ENCODE measurements around the gene ARF1. TPM values are rescaled to one million over a fixed set of nuclear protein-coding genes. Genes with fewer than 3 reads are reported as not detected.

Gene ARF1
- total and polyA plus RNA-seq, 7 donors = 176 to 612 (median 295) TPM

- intact Hi-C loops (cut with DNase I) = no loop called here
- TF ChIP-seq CTCF (IDR thresholded peaks at IDR 0.05) = no peak
- H3K4me3 ChIP-seq = no peak overlapping the region
- no peak for ATAC-seq
- no peak for DNase-seq
- peaks cover 0 to 7% (median under 1%) of the 10 kb centered on the region in 3 donors for H3K27me3 ChIP-seq (ENCODE audit: insufficient read depth in 3 of 3, low read length in 2 of 3)
- no peaks in the 10 kb centered on the region for H3K36me3 ChIP-seq (ENCODE audit: insufficient read depth in 1 of 2, low read depth in 1 of 2)
- no peaks in the 10 kb centered on the region for H3K4me1 ChIP-seq
- H3K27ac ChIP-seq = no peak overlapping the region
- no peaks in the 10 kb centered on the region for H3K9me3 ChIP-seq
- 84 to 89% (median 87%) methylated on average over 7 of the region's 7 CpGs for WGBS, 3 donors
Measured at GRCh38 chr1:228045405-228045804, 37.1 kb upstream of the ARF1 start.

- WGBS, 3 donors = 80 to 86% (median 80%) methylated on average over 9 of the region's 9 CpGs
- ATAC-seq = no peak
- no peaks in the 10 kb centered on the region for H3K36me3 ChIP-seq (ENCODE audit: insufficient read depth in 1 of 2, low read depth in 1 of 2)
- intact Hi-C loops (cut with DNase I) = no loop called here
- H3K4me1 ChIP-seq = no peaks in the 10 kb centered on the region
- no peak overlapping the region for H3K27ac ChIP-seq
- no peaks in the 10 kb centered on the region for H3K9me3 ChIP-seq
- TF ChIP-seq CTCF (IDR thresholded peaks at IDR 0.05) = no peak
- H3K27me3 ChIP-seq (ENCODE audit: insufficient read depth in 3 of 3, low read length in 2 of 3) = peaks cover 0 to 7% (median 1%) of the 10 kb centered on the region in 3 donors
- peak in 1 of 2 donors; percentile 35 for DNase-seq
- H3K4me3 ChIP-seq = no peak overlapping the region
Measured at GRCh38 chr1:228045871-228046270, 36.6 kb upstream of the ARF1 start.

GRCh38 chr1:228046421-228047182 is 35.9 kb upstream of the ARF1 start:
- H3K4me1 ChIP-seq = no peaks in the 10 kb centered on the region
- no peak for TF ChIP-seq CTCF (IDR thresholded peaks at IDR 0.05)
- ATAC-seq = no peak
- H3K4me3 ChIP-seq = no peak overlapping the region
- H3K27ac ChIP-seq = no peak overlapping the region
- 93 to 95% (median 95%) methylated on average over 8 of the region's 8 CpGs for WGBS, 3 donors
- no peaks in the 10 kb centered on the region for H3K36me3 ChIP-seq (ENCODE audit: insufficient read depth in 1 of 2, low read depth in 1 of 2)
- no peak for DNase-seq
- no peaks in the 10 kb centered on the region for H3K9me3 ChIP-seq
- peaks cover 0 to 14% (median 1%) of the 10 kb centered on the region in 3 donors for H3K27me3 ChIP-seq (ENCODE audit: insufficient read depth in 3 of 3, low read length in 2 of 3)
- intact Hi-C loops (cut with DNase I) = no loop called here

GRCh38 chr1:228047183-228047466 is 35.4 kb upstream of the ARF1 start:
- 81 to 85% (median 84%) methylated on average over 7 of the region's 7 CpGs for WGBS, 3 donors
- peaks cover 0 to 15% (median 2%) of the 10 kb centered on the region in 3 donors for H3K27me3 ChIP-seq (ENCODE audit: insufficient read depth in 3 of 3, low read length in 2 of 3)
- intact Hi-C loops (cut with DNase I) = no loop called here
- H3K27ac ChIP-seq = no peak overlapping the region
- ATAC-seq = no peak
- H3K4me3 ChIP-seq = no peak overlapping the region
- H3K4me1 ChIP-seq = no peaks in the 10 kb centered on the region
- TF ChIP-seq CTCF (IDR thresholded peaks at IDR 0.05) = no peak
- no peak for DNase-seq
- no peaks in the 10 kb centered on the region for H3K9me3 ChIP-seq
- H3K36me3 ChIP-seq (ENCODE audit: insufficient read depth in 1 of 2, low read depth in 1 of 2) = no peaks in the 10 kb centered on the region

GRCh38 chr1:228048120-228048519 is 34.4 kb upstream of the ARF1 start:
- Histone ChIP-seq H3K4me3 (no peak overlapping the region), H3K9me3 (no peaks in the 10 kb centered on the region), H3K4me1 (no peaks in the 10 kb centered on the region), H3K27me3 (ENCODE audit: insufficient read depth in 3 of 3, low read length in 2 of 3) (peaks cover 0 to 18% (median 8%) of the 10 kb centered on the region in 3 donors), H3K27ac (no peak overlapping the region), H3K36me3 (ENCODE audit: insufficient read depth in 1 of 2, low read depth in 1 of 2) (no peaks in the 10 kb centered on the region)
- WGBS, 3 donors = 70 to 75% (median 75%) methylated on average over 5 of the region's 5 CpGs
- ATAC-seq = no peak
- no peak for TF ChIP-seq CTCF (IDR thresholded peaks at IDR 0.05)
- peak in 1 of 2 donors; percentile 32 for DNase-seq
- intact Hi-C loops (cut with DNase I) = no loop called here
